Measurements from ENCODE around the gene NKRF.
"Not testable (repeated sequence)": the region's sequence is repeated elsewhere in the genome, so short reads cannot be mapped to it uniquely, and the experiment has no call there.

The NKRF gene

DNA sequence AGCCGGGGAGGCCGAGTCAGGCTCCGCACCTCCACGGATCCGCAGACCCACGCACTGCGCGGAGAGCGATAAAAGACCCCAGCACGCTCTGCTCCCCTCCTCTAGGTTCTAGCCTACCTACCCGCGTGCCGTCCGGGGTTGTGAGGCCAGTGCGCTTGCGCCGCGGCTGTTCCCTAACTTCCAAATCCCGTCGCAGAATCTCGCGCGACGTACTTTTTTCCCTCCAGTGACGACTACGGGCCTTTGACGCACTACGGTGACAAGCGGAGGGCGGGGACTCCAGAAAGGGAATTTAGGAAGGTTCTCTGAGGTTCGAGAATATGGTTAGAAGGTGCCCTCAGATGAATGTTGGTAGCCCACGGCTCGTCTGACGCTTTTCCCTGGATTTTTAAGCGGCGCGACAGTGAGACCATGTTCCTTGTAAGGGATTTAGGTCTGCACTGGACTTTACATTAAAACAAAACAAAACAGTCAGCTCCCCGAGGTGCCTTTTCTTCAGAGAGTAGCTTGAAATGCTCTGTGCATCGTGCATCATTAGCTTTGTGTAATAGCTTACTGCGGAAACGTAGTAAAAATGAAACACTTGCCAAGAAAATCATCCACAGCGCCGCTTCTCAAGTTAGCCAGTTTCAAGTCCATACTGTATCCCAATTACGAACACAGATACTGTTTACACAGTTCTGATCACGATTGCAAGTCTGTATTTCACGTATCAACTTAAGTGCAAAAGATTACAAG lies at the start of gene NKRF:
NKRF (minus strand) TSS at position 145 of the 738 bp plus-strand sequence.
- peak; percentile 96 for DNase-seq

DNA sequence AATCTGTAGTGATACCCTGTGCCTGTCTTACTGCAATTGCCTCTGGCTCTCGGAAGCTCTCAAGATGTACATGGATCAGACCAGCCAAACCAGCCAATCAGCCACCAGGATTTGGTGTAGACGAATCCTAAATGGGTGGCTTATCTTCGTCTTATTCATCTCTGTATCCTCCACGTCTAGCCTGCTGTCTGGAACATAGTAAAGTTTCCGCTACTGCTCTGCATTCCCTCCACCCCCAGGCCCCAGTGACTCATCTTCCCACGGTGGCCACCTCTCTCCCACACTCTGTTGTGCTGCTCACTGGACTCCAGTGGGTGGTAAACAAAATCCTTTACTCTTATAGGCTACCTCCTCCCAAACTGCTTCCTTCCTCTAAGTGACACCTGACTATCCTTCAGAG lies 48.9 kb upstream of the NKRF start:
- no peak for DNase-seq

DNA sequence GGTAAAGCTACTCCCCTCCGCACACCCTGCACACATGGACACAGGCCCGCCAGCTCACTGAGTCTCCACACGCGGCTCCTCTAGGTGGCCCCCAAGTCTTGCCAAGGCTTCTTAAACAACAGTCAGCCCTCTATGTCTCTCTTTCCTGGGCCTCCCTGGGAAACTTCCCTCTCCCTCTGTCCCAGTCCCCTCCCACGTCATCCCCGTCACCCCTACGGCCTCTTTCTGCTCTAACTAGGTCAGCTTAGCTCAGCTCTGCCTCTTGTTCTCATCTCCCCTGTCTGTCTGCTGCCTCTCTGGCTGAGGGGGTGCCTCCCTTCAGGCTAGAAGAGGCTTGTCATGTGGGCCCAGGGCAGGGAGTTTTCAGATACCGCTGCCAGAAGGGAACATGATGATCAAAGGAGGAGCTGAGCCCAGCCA lies 47.9 kb upstream of the NKRF start:
- DNase-seq: no peak

DNA sequence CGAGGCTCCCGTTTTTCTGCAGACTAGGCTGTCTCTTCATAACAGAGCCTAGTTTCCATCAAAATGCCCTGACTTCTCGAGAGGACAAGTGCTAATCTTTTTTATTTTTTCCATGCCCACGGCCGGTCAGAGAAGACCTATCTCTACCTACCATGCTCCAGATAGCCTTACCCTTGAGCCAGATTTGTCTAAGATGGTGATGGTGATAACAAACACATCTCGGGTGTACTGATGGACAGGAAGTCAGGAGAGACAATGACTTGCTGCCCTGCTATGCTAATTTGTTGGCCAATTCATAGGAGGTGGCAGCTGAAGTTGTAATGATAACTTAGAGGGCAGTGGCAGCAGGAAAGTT lies 42.2 kb upstream of the NKRF start:
- no peak for DNase-seq

DNA sequence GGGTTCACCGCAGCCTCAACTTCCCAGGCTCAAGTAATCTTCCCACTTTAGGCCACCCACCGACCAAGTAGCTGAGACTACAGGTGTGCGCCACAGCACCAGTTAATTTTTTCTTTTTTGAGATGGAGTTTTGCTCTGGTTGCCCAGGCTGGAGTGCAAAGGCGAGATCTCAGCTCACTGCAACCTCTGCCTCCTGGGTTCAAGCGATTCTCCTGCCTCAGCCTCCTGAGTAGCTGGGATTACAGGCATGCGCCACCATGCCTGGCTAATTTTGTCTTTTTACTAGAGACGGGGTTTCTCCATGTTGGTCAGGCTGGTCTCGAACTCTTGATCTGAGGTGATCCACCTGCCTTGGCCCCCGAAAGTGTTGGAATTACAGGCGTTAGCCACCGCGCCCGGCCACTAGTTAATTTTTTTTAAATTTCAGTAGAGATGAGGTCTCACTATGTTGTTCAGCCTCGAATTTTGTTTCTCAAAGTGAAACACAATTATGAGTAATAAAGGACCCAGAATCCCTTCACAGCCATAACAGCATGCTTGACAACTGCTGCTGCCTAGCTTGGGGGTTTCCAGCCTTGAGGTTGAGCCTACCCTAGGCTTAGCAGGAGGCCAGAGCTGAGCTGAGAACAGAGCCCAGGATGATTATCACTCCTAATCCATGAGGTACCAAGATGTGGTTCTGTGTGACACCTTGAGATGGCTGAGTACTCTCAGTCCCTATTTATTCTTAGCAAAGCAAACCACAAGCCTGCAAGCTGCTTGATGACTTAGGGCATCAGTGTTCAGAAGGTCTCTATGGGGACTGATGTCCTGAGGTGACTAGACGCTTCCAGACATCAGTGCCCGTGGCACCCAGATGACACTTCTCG lies 41.6 kb upstream of the NKRF start:
- no peak for DNase-seq

DNA sequence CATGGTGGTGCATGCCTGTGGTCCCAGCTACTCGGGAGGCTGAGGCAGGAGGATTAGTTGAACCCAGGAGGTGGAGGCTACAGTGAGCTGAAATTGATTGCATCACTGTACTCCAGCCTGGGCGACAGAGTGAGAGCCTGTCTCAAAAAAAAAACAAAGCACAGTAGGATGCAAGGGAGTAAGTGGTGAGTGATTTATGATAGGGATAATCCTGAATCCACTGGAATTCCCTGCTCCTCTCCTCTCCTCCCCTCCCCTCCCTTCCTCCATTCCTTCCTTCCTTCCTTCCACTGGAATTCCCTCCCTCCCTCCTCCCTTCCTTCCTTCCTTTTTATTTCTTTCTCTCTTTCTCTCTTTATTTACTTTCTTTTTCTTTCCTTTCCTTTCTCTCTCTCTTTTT lies 40.9 kb upstream of the NKRF start:
- peak; percentile 49 for DNase-seq

DNA sequence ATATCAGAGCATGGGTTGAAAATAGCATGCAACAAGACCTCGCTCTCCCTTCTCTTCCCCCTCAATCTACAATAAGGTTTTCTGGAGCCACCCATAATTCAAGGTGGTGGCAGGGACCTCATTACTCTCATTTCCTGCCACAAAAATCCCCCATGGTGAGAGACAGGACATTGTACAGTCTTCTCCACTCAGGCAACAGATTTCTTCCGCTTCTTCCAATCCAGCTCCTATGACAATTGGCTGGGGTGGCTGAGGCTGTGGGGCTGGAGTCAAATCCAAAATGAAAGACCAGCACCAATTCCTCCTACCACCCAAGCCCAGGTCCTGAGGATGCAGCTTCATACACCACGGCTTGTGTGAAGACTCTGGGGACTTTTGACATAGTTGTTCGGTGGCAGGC lies 40.3 kb upstream of the NKRF start:
- no peak for DNase-seq

DNA sequence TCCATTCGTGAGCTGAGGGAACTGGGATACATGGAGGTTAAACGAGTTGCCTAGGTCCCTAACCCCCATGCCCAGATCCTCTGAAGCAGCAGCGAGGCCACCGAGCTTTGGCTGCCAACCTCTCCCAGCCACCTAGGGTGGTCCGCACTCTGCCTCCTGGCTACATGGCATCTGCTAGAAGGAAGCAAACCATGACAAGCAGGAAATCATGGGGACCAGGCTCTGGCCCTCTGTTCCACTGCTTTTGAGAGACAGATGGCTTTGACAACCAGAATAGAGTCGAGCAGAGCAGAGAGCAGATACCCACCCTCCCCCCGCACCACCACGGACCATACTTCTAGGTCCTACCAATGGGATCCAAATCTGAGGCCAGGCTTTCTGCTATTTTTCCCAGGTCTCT lies 37.5 kb upstream of the NKRF start:
- no peak for DNase-seq

DNA sequence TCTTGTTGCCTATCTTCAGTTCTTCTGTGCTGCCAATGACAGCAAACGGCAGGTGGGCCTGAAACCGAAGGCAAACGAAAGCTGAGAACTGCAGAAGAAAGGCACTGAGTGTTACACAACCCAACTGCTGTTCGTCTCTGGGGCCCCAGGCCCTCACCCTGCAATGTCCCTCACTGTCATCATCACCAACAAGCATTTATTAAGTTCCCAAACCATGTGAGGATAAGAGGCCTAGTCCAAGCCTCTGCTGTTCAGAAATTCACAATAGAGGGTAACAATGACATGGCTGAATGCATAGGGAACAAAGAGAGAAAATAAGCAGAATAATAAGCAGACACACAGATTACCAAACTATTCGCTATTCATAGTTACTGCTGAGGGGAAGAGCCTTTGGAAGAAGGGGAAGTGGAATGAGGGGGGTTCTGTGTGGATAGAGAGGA lies 34.5 kb upstream of the NKRF start:
- DNase-seq: no peak

DNA sequence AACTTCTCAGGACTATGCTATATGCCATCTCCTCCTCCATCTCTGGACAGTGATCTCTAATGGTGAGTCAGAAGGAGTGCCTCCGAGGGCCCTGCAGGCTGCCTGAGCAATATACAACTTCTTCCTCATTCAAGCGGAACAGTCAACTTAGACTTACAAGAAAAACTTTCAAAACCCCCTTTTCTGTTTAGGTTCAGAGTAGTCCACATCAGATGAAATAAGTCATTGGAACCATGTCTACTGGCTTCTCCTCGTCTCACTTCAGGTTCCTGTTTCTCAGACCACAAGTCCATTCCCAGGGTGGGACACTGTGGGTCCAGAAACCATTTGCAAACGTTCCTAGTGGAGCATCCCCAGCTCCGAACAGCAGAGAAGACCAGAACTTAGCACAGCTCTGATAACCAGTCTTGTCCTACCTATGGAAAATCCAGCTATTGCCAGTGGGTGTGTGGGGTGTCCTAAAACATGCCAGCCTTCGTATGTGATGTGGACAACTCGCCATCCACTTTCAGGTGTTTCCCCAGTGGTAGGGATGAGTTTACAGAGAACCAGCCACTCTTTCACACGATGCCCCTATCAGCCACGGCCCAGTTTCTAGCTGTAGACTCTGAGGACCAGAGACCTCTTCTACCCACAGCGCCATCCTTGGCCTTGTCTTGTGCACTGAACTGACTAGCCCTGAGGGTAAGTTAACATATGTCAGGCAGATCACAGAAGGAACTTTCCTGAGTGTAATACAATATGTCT lies 32.7 kb upstream of the NKRF start:
- no peak for DNase-seq

DNA sequence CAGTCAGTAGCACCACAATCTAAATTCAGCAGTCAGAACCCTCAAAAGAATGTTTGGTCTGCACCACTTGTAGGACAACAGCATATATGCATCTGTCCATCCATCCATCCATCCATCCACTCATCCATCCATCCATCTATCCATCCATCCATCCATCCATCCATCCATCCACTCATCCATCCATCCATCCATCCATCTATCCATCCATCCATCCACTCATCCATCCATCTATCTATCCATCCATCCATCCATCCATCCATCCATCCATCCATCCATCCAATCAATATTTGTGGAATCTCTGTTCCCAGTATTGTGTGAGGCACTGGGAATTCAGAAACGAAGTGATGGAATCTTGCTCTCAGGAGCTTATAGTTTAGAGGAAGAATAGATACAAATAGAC lies 31.2 kb upstream of the NKRF start:
- not testable (repeated sequence) for DNase-seq

DNA sequence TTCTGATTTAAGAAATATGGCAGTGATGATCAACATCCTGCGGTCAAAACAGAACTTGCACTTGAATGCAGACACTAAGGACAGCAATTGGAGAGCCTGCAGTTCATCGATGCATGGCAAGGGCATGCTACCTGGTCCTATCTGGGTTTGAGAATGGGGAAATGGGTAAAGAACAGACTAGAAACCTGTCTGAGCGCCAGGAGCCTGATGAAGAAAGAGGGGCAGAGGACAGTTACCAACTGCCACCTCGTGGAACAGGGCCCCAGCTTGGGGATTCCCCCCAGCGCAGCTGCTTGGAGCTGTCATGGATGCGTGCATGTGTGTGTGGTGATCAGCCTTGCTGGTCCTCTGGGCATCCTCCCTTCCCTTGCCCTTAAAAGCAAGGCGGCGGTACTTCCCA lies 30.2 kb upstream of the NKRF start:
- DNase-seq: no peak

DNA sequence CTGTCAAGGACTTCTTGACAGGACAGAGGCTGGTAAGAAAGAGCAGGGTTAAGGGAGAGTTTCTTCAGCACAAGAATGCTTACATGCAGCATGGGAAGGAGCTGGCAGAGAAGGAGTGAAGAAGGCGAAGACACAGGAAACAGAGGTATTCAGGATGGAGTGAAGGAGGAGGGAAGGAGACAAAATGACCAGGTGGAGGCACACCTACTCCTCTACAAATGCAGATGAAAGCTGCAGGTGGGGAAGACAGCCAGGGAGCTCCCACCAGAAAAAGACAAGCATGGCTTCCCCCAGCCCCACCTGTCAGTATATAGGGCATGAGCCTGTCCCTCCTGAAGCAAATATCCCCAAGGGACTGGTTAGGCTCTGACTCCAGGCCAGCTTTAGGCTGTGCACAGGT lies 29.6 kb upstream of the NKRF start:
- DNase-seq: no peak

DNA sequence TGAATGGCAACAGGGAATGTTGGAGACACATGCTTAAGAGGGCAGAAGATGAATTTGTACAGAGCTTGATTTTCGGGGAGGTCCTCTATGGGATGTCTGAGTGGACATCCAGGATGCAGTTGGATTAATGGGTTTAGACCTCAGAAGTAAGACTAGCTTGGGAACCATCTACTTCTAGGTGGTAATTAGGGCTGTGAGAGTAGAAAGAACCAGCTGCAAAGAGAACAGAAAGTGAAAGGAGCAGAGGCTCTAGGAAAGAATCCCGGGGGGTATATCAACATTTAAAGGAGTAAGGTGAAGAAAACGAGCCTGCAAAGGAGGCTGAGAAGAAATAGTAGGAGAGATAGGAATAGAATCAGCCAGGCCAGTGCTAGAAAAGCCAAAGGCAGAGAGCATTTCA lies 29.0 kb upstream of the NKRF start:
- no peak for DNase-seq

DNA sequence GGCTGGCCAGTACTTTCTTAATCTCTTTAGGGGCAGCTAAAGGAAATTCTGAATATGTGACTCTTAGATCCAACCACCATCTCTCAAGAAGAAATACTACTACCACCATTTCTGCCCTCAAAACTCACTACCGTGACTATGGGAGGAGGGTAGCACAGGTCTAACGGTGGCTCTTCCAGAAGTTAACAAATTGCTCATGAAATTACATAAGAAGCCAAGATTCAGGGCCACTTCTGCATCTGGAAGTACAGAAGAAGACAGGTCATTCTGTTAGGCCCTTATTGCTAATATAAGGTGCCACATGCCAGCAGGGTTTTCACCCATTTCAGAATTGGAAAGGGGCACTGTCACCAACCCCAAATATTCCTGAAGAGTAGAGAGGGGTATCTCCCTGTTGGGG lies 19.6 kb upstream of the NKRF start:
- no peak for DNase-seq

DNA sequence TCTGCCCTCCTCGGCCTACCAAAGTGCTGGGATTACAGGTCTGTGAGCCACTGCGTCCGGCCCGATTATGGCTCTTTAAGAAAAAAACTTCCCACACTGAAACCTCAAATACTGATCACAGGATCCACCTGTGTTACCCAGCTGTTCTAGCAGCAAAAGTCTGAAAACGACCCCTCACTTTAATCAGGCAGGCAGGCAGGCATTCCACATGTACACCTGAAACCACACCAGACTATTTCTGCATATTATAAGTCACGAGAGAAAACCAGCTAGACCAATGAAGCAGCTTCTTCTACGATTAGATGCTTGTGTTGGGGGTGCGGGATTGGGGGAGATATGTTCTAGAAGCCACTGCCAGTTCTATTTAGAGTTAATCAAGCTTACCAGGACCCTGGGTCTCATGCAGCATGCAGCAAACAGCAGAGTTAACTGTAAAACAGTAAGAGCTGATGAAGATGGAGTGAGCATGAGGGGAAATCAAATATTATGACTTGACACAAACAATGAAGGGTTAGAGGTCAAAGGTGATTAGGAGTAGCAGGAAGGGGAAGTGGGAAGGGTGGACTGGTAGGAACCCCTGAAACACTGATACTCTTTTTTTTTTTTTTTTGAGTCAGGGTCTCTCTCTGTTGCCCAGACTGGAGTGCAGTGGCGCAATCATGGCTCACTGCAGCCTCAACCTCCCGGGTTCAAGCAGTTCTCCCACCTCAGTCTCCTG lies 18.9 kb upstream of the NKRF start:
- no peak for DNase-seq

DNA sequence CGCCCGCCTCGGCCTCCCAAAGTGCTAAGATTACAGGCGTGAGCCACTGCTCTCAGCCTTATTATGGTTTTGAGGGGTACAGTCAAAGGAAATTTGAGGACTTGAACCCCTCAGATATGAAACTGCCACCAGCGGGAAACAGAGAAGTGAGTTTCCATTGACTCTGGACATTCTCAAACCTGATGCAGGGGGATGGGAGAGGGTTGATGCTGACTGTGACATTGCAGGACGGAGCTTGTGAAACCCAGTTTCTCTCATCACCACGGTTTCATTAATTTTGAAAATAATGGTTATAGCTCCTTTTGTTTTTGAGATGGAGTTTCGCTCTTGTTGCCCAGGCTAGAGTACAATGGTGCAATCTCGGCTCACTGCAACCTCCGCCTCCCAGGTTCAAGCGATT lies 18.2 kb upstream of the NKRF start:
- no peak for DNase-seq

DNA sequence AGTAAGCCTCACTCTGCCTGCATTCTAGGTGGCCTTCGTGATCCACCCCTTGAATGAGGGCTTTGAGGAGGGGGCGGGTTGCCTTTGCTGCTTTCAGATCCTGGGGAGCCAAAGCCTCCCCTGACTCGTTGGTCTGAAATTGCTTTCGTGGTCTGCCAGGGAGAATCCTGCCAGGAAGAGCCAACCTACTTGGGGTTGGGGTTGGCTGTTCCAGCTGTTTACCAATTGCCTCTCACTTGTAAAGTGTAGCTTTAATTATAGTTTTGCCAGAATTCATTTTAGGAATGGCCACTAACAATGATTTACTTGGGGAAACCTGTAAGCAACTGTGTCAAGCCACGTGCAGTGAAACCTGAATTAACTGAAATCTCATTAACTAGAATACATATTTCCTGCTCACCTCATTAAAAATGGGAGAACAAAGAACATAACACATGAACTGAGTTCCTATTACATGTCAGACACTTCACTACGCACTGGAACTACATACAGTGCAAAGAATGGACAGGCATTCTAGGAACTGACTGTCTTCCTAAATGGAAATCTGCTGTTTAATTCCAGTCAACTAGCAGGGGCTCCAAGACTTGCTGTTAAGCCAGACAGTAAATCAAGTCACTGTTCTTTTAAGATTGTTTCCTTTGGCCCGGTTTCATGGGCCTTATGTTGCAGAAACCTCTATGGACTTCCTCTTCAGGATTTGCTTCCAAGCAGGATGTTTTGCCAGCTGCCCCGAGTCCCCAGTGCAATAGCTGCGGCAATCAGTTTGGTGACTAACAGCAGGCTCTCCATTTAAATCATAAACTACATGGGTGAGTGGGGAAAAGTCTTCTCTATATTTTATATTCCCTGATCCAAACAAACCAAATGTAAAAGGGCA lies 16.4 kb upstream of the NKRF start:
- DNase-seq: no peak

DNA sequence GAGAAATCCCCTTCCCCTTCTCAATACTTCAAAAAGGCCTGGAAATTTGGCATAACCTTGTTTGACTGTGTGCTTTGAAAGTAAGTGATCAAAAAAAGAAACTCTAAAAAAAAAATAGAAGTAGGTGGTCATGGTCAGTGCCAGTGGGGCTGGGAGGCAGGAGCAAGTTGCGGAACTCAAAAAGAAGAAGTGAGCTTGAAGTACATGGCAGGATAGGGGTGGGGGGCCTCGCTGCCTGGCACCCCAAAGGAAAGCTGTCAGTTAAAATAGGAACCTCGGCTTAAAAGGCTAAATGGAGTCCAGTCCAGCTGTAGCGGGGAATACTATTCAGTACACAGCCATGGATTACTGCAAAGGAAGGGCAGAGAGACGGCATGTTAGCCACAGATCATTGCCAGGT lies 12.2 kb upstream of the NKRF start:
- DNase-seq: no peak

DNA sequence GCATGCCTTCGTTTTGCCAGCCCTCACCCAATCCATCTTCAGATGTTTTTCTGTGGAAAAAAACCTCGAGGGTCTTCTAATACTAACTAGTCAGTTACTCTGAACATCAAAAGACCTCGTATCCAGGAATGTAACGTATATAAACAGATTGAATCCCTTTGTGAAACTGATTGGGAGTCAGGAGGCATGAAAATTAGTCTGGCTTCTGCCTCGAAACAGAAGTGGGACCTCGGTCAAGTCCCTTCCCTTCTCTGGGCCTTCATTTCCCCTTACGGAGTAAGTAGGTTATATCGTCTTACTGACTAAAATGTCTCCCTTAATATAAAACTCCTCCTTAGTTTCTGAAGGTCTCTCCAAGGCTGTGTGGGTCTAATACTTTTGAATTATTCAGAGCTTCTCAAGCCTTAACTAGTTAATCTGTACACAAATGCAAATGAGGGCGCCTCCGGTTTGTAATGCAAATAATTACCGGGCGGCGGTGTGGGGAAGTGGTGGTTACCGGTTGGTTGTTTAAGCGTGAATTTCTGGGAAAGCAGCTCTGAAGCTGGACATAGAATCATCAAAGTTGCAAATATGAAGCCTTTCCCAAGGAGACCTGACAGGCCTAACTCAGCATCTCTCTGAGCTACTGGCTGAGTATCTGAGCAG lies 11.4 kb upstream of the NKRF start:
- DNase-seq: no peak

DNA sequence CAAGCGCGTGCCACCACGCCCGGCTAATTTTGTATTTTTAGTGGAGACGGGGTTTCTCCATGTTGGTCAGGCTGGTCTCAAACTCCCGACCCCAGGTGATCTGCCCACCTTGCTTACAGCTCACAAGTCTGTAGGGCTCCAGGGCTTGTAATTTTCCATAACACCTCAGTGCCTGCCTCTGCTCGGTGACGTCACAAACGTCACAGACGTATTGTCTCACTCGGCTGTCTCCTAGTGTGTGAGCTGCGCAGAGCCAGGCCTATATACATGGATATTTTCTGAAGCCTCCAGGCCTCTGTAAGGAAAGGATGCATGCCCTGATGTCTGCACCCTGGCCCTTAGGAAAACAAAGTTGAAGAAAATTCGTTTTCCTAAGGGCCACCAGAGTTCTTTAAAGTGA lies 8.6 kb upstream of the NKRF start:
- DNase-seq: no peak

DNA sequence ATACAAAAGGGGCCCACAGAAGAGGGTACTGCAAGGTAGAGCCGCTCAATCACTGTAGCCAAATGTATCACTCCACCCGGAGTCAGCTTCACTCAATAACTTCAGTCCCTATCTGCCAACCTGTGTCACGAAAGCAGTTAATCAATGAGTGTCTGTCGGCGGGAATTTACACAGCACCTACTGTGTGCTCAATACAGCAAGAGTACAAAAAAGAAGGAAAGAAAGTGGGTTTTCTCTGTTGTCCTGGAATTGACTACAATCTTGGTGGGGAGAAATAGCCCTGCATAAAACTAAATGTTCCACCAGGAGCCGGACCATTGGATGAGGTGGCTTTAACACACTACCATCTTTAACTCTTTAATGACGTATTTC lies 780 bp upstream of the NKRF start:
- DNase-seq: no peak

Measured in NCI-H82 (cell line).